ENCODE measurements around the gene GPRC5B.

GPRC5B gene

DNA sequence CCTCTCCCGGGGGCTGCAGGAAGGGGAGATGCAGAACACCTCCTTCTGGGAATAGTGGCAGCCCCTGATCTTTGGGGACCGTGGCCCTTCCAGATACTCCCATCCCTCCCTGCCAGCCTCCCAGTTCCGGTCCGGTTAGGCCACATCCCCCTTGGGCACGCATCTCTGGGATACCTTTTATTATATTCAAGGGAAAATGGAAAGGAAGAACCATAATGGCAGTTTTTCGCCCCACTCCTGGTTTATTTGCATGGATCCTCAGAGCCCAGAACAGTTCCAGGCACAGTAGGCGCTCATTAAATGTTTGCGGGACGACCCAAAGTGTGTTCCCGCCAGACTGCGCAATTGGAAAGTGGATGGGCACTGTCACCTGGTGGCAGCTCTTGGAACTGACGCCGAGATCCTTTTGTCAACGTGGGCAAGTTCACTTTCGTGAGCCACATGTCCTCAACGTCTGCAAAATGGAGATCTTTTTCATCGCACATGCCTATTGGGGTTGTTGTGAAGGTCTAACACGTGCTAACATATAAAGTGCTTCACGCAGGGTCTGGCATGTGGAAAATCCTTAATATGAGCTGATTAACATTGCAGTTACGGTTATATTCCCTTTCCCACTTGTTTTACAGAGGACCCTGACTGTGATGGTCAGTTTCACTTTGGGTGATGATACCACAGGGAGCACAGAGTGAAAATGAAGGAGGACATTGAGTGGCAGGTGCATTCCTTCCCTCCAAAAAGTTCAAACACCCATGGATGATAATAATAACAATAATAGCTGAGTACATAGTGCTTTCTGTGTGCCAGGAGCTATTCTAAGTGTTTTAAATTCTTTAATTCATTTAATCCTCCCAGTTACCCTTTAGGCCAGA lies 1.7 kb upstream of the GPRC5B start:
- Mint-ChIP-seq H3K27me3 (peaks cover 39 to 52% of the 10 kb centered on the region in 2 donors), H3K4me3 (peak overlapping the region; percentile 84 to 85), H3K9me3 (no peaks in the 10 kb centered on the region), H3K36me3 (ENCODE audit: insufficient read depth) (peaks cover 7% of the 10 kb centered on the region), H3K4me1 (ENCODE audit: low read depth in 2 of 2) (peaks cover 19 to 24% of the 10 kb centered on the region in 2 donors), H3K27ac (peak overlapping the region in 1 of 2 donors; percentile 72)
- DNase-seq (peak; percentile 71 to 76 (median 75)), ATAC-seq (replicated peaks) (peak; percentile 64)

DNA sequence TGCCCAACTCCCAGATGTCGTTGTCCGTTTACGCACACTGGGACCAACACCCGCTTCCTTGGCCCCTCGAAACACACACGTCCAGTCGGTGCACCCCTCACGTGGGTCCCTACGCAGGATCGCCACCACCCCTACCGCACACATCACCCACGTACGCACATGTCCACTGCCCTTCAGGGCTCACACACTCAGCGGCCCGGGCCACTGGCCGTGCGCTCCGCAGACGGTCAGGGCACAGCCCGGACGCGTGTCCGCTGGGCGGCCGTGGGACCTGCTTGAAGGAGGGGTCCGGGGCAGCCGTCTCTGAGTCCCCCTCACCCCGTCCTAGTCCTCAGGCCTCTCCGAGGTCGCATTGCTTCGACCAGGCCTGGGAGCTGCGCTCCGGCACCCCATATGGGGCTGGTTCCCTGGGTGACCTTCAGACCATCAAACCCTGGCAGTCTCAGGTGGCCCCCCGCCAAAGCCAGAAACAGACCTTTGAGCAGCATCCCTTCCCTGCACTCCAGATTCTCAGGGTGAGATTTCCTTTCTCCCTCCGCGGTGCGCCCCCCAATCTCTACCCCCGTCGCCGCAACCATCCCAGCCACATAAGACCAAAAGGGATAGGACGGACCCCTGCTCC lies 914 bp upstream of the GPRC5B start:
- ATAC-seq (replicated peaks) = no peak
- H3K9me3 Mint-ChIP-seq = no peaks in the 10 kb centered on the region
- H3K36me3 Mint-ChIP-seq (ENCODE audit: insufficient read depth) = peaks cover 7% of the 10 kb centered on the region
- peak overlapping the region in 1 of 2 donors; percentile 72 for H3K27ac Mint-ChIP-seq
- peaks cover 45 to 60% of the 10 kb centered on the region in 2 donors for H3K27me3 Mint-ChIP-seq
- peaks cover 19 to 24% of the 10 kb centered on the region in 2 donors for H3K4me1 Mint-ChIP-seq (ENCODE audit: low read depth in 2 of 2)
- DNase-seq = no peak
- peak overlapping the region; percentile 84 to 85 for H3K4me3 Mint-ChIP-seq

DNA sequence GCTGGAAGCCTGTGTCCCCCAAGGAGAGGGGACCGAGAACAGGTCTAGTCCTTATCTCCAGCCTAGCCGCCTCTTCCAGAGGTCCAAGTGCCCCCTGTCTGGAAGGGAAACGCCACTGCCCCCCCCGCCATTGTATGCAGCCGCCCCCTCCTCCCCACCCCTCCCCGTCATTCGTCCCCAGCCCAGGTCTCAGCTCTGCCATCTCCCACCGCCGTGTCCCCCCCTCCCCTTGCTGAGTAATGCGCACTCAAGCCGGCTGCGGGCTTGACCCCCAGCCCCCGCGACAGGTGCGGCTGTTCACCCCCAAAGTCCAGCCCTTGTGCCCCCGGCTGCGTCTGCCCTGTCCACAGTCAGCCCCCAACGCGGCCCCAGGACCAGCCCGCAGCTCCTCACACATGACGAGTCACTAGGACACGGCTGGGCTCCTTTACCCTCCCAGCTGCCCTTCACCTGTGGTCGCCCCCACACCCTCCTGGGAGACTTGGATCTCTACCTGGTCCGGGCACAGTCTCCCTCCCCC lies 622 bp downstream of the GPRC5B start:
- Mint-ChIP-seq H3K9me3 (no peaks in the 10 kb centered on the region), H3K4me3 (peak overlapping the region; percentile 84 to 85), H3K4me1 (ENCODE audit: low read depth in 2 of 2) (peaks cover 19 to 24% of the 10 kb centered on the region in 2 donors), H3K27ac (no peak overlapping the region), H3K36me3 (ENCODE audit: insufficient read depth) (peaks cover 3% of the 10 kb centered on the region), H3K27me3 (peaks cover 45 to 67% of the 10 kb centered on the region in 2 donors)
- no peak for ATAC-seq (replicated peaks)
- no peak for DNase-seq

DNA sequence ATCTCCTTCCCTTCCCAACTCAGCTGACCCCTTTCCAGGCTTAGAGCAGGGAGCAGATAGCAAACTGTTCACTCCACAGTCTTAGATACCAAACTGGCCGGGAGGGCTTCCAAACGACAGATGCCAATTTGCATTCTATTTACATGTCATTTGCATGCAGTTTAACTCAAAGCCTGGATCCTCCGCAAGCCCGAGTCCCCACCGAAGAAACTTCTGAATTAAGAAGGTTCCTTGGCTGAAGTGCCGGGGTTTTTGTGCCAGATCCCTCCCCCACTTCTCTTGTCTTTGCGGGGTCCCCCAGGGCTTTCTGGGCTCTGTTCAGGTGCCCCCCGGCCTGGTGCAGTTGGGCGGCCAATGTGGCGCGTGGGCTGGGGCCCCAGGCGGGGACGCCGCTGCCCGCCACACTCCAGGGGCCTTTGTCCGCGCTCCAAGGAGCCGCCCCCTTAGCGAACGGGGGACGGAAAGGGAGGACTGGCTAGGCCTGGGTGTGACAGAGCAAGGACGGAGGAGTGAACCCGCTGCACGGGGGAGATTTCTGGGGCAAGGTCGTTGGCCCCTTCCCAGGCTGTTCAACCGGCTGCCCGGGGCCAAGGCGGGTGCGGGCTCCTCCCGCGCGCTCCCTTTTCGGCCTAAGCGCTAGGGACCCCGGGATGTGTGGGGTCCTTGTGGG lies 1.2 kb downstream of the GPRC5B start:
- no peaks in the 10 kb centered on the region for H3K9me3 Mint-ChIP-seq
- H3K4me1 Mint-ChIP-seq (ENCODE audit: low read depth in 2 of 2) = peaks cover 19 to 24% of the 10 kb centered on the region in 2 donors
- H3K4me3 Mint-ChIP-seq = peak overlapping the region; percentile 84 to 85
- no peak for DNase-seq
- H3K27ac Mint-ChIP-seq = no peak overlapping the region
- H3K36me3 Mint-ChIP-seq (ENCODE audit: insufficient read depth) = peaks cover 3% of the 10 kb centered on the region
- no peak for ATAC-seq (replicated peaks)
- H3K27me3 Mint-ChIP-seq = peaks cover 45 to 73% of the 10 kb centered on the region in 2 donors

DNA sequence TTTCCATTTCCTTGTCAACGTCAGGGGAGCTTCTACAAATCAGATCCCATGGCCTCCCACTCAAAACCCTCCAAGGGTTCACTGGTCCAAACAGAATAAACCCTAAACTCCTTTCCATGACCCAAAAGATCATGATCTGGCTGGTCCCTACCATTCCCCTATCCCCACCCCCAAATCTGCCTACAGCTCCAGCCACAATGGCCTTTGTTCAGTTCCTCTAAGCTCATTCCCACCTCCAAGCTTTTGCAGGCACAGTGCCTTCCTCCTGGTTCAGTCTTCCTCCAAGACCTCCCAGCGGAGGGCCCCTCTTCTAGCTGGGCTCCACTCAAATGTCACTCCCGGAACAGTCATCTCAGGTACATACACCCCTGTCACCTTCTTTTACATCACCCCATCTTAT lies 2.0 kb downstream of the GPRC5B start:
- Mint-ChIP-seq H3K27me3 (peaks cover 45 to 74% of the 10 kb centered on the region in 2 donors), H3K4me3 (no peak overlapping the region), H3K27ac (no peak overlapping the region), H3K36me3 (ENCODE audit: insufficient read depth) (peaks cover 3% of the 10 kb centered on the region), H3K9me3 (no peaks in the 10 kb centered on the region), H3K4me1 (ENCODE audit: low read depth in 2 of 2) (peaks cover 19 to 24% of the 10 kb centered on the region in 2 donors)
- DNase-seq = no peak
- ATAC-seq (replicated peaks) = no peak

DNA sequence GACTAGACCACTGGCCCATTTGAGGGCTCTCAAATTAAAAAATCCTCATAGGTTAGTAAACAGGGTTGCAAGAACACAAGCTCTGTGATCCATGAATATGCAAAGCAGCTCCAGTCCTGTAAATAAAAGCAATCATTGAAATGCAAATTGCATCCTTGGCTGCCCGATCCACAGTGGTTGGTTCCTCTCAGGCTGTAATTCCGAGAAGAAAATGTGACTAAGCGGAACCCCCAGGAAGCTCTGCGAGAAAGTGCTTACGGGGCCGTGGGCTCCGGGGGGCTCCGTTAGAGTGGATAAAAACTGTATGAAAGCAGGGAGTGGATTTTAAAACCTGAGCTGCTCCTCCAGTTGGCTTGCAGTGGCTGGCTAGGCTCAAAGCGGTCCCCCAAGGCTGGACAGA lies 2.5 kb downstream of the GPRC5B start:
- H3K9me3 Mint-ChIP-seq = no peaks in the 10 kb centered on the region
- H3K27ac Mint-ChIP-seq = no peak overlapping the region

DNA sequence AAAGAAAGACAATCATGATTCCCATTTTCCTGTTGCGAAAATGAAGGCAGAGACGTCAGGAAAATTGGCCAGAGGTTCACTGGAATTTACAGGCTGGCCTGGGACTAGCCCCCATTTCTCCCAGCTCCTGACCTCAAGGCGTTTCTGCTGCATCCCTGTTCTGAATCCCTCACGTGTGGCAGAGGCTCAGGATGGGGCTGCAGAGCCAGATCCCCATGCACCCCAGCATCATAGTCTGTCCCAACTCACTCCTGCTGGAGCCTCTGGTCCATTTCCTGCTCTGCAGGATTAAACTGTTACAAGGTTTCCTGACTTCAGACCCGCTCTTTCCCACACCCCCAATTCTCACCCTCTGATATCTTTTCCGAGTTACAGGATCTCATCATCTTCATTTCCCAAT lies 2.9 kb downstream of the GPRC5B start:
- Mint-ChIP-seq H3K4me1 (ENCODE audit: low read depth in 2 of 2) (peaks cover 19 to 24% of the 10 kb centered on the region in 2 donors), H3K27me3 (peaks cover 45 to 83% of the 10 kb centered on the region in 2 donors), H3K27ac (no peak overlapping the region), H3K4me3 (no peak overlapping the region), H3K9me3 (no peaks in the 10 kb centered on the region), H3K36me3 (ENCODE audit: insufficient read depth) (peaks cover 3% of the 10 kb centered on the region)
- no peak for ATAC-seq (replicated peaks)
- DNase-seq = no peak

More for the DNA sequence above, 2.5 kb downstream of the GPRC5B start:
- H3K4me3 Mint-ChIP-seq = no peak overlapping the region
- H3K27me3 Mint-ChIP-seq = peaks cover 45 to 79% of the 10 kb centered on the region in 2 donors
- no peak for DNase-seq
- peaks cover 19 to 24% of the 10 kb centered on the region in 2 donors for H3K4me1 Mint-ChIP-seq (ENCODE audit: low read depth in 2 of 2)
- no peak for ATAC-seq (replicated peaks)
- H3K36me3 Mint-ChIP-seq (ENCODE audit: insufficient read depth) = peaks cover 3% of the 10 kb centered on the region

DNA sequence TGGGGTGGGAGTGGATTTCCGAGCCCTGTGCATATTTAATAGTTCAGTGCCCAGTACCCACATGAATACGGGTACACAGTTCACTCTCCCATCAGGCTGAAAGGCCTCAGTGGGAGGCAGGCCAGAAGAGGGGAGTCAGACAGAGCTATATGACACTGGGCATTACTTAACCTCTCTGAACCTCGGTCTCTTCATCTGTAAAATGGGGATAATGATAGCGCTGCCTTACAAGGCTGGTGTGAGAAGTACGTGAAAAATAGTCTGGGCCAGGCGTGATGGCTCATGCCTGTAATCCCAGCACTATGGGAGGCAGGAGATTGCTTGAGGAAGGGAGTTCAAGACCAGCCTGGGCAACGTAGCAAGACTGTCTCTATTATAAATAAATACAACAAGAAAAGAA lies 3.6 kb downstream of the GPRC5B start:
- Mint-ChIP-seq H3K4me1 (ENCODE audit: low read depth in 2 of 2) (peaks cover 16 to 19% of the 10 kb centered on the region in 2 donors), H3K4me3 (no peak overlapping the region), H3K27me3 (peaks cover 49 to 85% of the 10 kb centered on the region in 2 donors), H3K27ac (no peak overlapping the region), H3K36me3 (ENCODE audit: insufficient read depth) (peaks cover 3% of the 10 kb centered on the region), H3K9me3 (no peaks in the 10 kb centered on the region)
- ATAC-seq (replicated peaks) (no peak), DNase-seq (no peak)

DNA sequence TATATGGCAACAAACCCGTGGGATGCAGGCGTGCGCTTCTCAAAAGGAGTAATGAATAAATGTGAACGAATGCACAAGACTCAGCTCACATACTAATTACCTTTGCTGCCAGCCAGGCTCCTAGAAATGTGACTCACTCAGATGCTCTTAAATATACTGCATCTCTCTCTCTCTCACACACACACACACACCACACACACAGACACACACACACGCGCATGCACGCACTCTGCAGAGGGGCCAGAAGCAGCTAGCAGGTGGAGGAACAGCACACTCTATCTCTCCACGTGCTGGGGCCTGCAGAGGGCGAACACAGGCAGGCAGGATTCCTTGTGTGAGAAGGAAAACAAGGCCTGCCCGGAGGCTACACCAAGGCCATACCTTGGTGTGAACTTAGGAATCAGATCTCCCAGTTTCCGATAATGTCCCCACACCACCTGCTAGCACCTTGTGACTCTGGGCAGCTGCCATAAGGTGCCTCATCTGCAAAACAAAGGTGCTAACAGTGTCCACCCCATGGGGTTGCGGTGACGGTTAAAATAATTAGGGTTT lies 5.3 kb downstream of the GPRC5B start:
- no peaks in the 10 kb centered on the region for H3K36me3 Mint-ChIP-seq (ENCODE audit: insufficient read depth)
- no peak overlapping the region for H3K4me3 Mint-ChIP-seq
- H3K27me3 Mint-ChIP-seq = peaks cover 38 to 77% of the 10 kb centered on the region in 2 donors
- peaks cover 5 to 7% of the 10 kb centered on the region in 2 donors for H3K4me1 Mint-ChIP-seq (ENCODE audit: low read depth in 2 of 2)
- ATAC-seq (replicated peaks) = no peak
- H3K9me3 Mint-ChIP-seq = no peaks in the 10 kb centered on the region
- DNase-seq = no peak
- H3K27ac Mint-ChIP-seq = no peak overlapping the region

DNA sequence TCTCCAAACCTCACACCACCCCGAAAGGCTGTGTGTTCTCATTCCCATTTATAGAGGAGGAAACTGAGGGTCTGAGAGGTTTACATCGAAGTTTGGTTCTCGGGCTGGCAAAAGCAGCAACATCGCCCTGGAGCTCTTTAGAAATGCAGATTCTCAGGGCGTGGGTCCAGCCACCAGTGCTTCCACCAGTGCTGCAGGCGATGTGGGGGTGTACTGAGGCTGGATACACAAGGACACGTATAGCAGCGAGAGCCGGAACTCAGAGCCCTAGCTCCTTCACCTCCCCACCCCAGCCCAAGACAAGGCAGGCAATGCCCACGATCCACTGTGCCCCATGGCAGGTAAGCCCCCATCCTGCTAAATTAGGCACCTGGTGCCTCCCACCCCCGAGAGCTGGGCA lies 5.9 kb downstream of the GPRC5B start:
- ATAC-seq (replicated peaks) (no peak), DNase-seq (no peak)
- H3K4me1 Mint-ChIP-seq (ENCODE audit: low read depth in 2 of 2) = peaks cover 4 to 7% of the 10 kb centered on the region in 2 donors
- H3K27ac Mint-ChIP-seq = no peak overlapping the region
- H3K27me3 Mint-ChIP-seq = peaks cover 38 to 77% of the 10 kb centered on the region in 2 donors
- no peaks in the 10 kb centered on the region for H3K36me3 Mint-ChIP-seq (ENCODE audit: insufficient read depth)
- no peak overlapping the region for H3K4me3 Mint-ChIP-seq
- no peaks in the 10 kb centered on the region for H3K9me3 Mint-ChIP-seq

DNA sequence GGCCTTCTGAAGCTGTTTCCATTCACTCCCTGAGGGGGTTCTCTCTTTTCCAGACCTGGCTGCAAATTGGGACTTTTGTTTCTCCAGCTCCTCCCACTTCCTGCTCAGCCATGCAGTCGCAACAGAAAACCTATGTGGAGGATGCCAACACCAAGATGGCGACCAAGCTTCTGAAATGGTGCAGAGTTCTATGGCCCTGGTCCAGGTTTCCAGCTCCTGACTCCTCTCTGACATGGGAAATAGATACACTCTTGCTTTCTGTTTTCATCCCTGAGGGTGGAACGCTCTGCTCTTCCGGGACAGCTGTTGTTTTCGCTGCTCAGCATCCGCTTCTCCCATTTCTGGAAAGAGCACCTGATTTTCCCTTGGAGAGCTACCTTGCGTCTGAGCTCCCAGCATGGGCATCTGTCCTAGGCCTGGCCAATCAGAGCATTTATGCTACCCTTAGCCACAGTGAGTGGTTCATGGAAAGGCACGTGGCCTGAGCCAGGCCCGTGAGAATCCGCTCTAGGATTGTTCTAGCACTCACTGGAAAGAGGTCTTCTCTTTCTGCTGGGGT lies 8.1 kb downstream of the GPRC5B start:
- Mint-ChIP-seq H3K4me1 (ENCODE audit: low read depth in 2 of 2) (peaks cover 0 to 2% of the 10 kb centered on the region in 2 donors), H3K9me3 (no peaks in the 10 kb centered on the region), H3K36me3 (ENCODE audit: insufficient read depth) (no peaks in the 10 kb centered on the region), H3K27me3 (peaks cover 18 to 56% of the 10 kb centered on the region in 2 donors), H3K27ac (no peak overlapping the region), H3K4me3 (no peak overlapping the region)
- ATAC-seq (replicated peaks) (no peak), DNase-seq (no peak)

DNA sequence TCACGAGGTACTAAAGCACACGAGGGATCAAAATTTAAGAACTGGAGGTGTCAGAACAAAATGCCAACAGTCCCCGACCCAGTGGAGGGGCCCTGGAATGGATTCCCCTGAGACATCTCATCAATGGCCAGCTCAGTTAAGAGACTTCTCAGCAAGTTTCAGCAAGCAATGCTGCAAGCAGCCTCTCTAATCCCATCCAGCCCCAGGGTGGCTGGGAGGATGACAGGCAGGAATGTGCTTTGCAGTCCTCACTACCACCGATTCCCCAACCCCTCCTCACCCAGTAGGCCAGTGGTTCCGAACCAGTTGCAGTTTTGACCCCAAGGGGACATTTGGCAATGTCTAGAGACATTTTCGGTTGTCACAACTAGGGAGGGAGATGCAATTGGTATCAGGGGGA lies 8.7 kb downstream of the GPRC5B start:
- no peaks in the 10 kb centered on the region for H3K9me3 Mint-ChIP-seq
- no peaks in the 10 kb centered on the region for H3K36me3 Mint-ChIP-seq (ENCODE audit: insufficient read depth)
- H3K4me1 Mint-ChIP-seq (ENCODE audit: low read depth in 2 of 2) = peaks cover 0 to 2% of the 10 kb centered on the region in 2 donors
- ATAC-seq (replicated peaks) (no peak), DNase-seq (no peak)
- no peak overlapping the region for H3K27ac Mint-ChIP-seq
- H3K4me3 Mint-ChIP-seq = no peak overlapping the region
- peaks cover 11 to 49% of the 10 kb centered on the region in 2 donors for H3K27me3 Mint-ChIP-seq

All from effector memory CD8-positive, alpha-beta T cell (primary cell).